Fibroblast of peridontal ligament (primary cell): Measurements from ENCODE around the gene TTC29.

Experiments used
- DNase-seq: peaks from one replicate; pipeline ENCODE4 v3.0.0-alpha.2; 2010; ENCODE audit errors: extremely low read depth

The TTC29 gene

DNA sequence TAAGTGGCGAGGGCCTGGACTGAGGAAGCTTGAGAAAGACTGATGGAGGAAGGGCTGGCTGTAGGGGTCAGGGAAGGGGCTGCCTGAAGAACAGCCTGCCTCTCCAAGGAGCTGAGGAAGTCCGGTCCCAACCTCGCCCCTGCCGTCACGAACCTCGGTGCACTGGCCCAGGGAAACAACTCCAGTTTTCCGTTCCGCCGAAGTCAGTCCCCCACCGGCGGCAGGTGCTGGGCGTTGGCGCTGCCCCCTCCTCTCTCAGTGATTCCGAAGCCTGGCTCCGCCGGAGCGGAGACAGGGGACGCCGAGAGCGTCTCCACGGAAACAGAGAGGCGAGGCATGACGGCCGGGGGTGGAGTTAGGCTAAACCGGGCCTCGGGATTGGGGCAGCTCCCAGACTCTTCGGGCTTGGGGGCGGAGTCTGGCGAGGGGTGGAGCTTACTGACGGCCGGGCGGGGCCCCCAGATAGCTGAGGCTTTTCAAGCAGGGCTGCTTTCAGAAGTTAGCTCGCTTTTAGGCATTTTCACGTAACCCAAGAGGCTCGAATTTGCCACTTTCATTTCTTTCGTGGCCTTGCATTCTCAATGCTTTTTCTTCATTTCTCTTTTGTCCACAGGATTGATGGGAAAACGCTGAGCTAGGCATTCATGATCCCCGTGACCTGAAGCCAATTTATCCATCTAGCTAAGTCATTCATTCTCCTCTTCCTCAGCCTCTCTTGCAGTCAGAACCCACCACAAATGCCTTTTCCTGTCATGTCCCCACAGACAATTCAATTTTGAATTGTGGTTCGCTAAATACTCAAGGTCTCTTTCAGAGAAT is at the start of gene TTC29:
TSS of gene TTC29 (minus strand) at position 309 of the 819 bp plus-strand sequence. CDS start 5,969 bp downstream, outside the sequence.
- DNase-seq = peak; percentile 70

GRCh38 chr4:146981651-146982050 is 36.0 kb upstream of the TTC29 start:
- DNase-seq = no peak

DNA sequence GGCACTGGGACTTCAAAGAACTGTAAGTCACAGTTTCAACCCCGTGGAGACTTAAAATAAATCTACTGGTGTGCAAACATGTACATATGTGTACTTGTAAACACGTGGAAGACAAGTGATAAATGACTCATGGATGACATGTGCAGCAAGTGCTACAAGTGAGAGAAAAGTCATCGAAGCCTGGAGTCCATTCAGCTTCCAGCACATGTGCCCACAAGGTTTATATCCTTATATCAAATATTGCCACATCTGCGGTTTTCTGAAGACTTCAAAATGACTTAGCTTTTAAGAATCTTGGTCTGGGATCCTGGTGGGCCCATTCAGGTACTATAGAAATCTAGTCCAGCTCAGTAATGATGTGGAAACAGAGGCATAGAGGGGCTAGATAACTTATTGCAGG is 33.0 kb upstream of the TTC29 start:
- no peak for DNase-seq

DNA sequence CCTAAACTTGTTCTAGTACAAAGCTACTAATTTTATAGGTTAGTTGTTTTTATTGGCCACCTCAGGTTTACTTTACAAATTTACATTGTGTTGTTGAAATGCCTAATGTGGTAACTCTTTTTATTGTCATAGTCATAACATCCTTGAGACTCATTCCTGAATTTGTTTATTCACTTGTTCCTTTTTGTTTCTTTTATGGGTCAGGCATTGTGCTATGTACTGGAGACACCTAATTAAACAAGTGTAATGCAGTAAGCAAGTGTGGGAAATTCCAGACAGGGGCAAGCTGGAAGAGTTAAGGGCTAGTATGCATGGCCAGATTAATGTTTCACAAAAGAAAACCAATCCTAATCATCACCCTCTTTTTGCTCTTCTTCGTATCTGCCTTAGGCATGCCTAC is 30.5 kb upstream of the TTC29 start:
- no peak for DNase-seq

GRCh38 chr4:146975527-146975926 is 29.9 kb upstream of the TTC29 start:
- DNase-seq = no peak

DNA sequence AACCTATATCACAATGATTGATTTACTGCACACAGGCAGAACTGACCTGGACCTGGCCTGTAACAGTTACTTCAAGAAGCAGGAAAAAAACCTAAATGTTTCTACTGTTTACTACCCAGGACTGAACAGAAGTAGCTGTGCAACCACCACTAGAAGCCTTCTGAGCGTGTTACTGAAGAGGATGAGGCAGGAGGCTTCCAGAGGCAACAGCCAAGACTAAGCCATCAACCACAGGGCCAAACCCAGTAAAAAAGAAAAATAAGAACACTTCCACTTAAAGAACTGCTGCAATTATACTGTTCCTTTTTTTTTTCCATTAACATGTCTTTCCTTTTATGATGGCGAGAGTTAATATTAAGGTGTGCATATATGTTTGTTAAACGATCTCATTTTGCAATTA is 29.4 kb upstream of the TTC29 start:
- no peak for DNase-seq

DNA sequence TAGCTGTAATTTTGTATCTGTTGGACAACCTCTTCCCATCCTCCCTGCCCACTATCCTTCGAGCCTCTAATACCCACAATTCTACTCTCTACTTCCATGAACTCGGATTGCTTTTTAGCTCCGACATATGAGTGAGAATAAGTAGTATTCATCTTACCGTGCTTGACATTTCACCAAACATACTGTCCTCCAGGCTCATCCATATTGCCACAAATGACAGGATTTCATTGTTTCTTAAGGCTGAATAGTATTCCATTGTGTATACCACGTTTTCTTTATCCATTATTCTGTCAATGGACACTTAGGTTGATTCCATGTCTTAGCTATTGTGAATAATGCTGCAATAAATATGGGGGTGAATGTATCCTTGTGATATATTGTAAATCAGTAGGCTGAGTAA is 26.4 kb upstream of the TTC29 start:
- DNase-seq = no peak

- DNase-seq = no peak
These were observed 23.5 kb upstream of the TTC29 start for GRCh38 chr4:146969126-146969525.

GRCh38 chr4:146960634-146961033 is 15.0 kb upstream of the TTC29 start:
- DNase-seq = no peak

GRCh38 chr4:146959692-146960091 is 14.0 kb upstream of the TTC29 start:
- peak; percentile 23 for DNase-seq

DNA sequence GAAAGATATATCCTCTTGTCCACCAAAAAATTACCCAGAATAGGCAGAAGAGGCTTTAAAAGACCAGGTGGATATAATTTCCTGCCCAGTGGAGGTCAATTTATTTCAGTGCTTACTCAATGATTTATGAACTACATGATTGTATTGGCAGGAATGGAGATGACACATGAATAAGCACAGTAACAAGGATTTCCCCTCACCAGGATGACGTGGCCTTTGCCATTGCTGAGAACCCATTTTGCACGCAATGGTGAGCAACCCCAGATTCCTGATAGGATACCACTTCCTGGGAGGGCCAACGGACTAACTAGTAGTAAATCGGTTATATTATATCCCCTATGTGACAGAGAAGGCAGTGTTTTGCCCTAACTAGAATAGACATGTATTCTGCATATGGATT is 11.6 kb upstream of the TTC29 start:
- peak; percentile 84 for DNase-seq

DNA sequence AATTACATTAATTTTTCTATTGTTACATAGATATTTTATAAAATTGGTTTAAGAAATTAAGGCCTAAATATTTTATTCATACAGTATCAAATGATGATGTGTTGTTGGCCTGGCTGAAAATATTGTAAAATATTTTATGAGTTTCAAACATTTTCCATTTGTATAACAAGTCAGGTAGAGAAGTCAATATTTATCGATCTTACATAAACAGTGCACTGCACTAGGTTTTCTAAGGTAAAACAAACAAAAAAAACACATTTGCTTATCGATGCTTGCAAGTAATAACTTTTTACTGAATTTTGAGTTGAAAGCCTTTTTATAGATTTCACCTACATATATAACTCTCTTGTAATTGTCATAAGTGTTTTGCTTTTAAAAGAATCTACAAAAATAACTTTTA is 7.2 kb upstream of the TTC29 start:
- DNase-seq = no peak

GRCh38 chr4:146949559-146949958 is 3.9 kb upstream of the TTC29 start:
- DNase-seq = no peak

DNA sequence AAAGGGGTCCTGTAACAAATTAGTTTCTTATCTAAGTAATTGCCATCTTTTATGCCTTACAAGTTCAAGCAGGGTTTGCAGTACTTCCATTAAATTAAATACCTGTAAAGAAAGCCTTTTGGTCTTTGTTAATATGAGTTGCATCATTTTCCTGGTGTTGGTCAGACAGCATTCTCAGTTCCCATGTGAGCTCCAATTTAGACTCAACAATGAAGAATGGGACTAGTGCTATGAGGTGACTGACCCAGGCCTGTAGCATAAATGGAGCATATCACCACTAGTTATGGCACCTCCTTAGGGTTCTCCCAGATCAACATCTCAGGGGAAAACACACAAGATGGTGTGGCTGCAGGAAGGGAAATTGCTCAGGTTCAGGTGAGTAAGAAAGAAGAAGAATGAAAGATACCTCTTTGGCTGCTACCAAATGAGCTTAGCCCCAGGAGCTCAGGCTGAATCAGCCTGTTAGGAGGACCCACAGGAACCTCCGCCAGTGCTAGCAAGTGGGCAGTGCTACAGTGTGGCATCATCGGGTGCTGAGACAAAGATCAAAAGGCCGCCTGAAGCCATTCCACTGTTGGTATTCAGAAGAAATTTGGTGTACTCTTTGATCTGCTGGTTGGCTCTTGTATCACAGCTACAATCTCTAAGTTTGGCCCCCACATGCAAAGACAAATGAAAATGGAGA is 1.8 kb downstream of the TTC29 start:
- DNase-seq = no peak

- DNase-seq = no peak
These were observed 13.5 kb downstream of the TTC29 start for GRCh38 chr4:146932116-146932515.

DNA sequence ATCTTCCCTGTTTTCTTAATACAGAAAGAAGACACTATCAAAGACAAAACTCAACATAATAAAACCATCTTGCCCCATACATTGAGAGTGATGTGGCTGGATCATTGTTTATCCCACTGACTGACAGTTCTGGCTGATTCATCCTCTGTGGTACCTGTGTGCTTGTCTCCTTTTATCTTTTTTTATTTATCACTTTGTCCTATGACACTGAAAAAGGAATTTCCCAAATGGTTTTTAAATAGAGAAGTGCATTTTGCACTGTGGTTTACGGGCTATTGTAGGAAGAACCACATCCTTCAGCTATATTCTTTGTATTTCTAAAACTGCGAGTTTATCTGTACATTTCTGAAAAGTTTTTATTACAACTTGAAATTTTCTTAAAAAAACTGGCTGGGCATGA is 15.0 kb downstream of the TTC29 start:
- no peak for DNase-seq

DNA sequence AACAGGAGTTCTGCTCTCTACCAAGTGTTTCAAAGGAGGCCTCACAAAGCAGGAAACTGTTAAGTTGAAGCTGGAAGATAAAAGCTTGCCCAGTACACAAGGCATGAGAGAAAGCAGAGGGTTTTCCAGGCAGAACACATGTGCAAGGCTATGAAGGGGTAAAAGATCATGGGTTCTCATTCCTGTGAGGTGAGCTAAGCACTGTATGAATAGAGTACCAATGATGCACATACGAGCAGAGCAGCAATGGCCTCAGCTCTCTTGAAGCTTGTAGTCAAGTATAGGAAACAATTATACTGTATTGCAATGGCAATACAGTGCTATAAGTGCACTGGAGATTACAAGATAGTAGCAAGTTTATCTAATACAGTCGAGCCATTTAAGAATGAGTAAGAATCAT is 18.0 kb downstream of the TTC29 start:
- no peak for DNase-seq

DNA sequence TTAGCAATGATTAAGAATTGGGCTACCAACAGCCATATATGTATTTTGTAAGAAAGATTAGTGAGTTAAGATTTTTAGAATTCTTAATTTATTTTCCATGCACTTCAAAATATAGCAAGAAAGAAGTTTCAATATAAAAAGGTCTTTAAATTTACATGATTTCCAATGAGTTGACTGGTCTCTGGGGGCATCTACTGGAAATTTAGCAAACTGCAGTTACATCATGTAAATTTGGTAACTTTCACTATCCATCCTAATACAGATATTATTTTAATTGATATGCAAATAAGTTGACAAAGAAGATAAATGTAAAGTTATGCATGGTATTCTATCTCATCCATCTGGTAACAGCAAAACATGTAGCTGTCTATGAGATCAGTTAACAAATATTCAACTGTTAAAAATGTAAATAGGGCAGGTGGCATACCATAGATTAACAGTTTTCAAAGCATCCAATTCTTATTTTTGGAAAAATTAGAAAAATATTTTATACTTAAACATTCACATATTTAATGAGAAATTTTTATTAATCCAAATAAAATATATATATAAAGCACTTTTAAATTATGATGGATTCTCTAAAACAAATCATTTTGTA is 29.1 kb downstream of the TTC29 start:
- peak; percentile 75 for DNase-seq

DNA sequence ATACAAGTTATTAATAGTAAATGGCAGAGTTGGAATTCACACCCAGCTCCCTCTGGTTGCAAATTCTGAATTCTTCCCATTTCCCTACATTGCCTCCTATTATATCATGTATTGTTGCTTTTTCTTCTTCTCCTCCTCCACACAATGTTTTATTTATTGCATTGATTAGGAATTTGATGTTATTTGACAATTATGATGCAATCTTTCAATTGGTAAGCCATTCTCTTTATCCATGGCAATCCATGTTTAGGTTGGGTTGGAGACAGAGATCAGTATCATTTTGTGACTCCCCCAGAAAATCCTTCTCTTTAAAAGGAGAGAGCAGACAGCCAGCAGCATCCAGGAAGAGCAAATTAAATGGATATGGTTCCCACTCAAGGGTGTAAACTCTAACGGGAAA is 30.5 kb downstream of the TTC29 start:
- DNase-seq = no peak

- DNase-seq = no peak
These were observed 45.4 kb downstream of the TTC29 start for GRCh38 chr4:146900295-146900694.

GRCh38 chr4:146890301-146890700 is 55.4 kb downstream of the TTC29 start:
- no peak for DNase-seq

- no peak for DNase-seq
These were observed 62.6 kb downstream of the TTC29 start for GRCh38 chr4:146883070-146883469.

DNA sequence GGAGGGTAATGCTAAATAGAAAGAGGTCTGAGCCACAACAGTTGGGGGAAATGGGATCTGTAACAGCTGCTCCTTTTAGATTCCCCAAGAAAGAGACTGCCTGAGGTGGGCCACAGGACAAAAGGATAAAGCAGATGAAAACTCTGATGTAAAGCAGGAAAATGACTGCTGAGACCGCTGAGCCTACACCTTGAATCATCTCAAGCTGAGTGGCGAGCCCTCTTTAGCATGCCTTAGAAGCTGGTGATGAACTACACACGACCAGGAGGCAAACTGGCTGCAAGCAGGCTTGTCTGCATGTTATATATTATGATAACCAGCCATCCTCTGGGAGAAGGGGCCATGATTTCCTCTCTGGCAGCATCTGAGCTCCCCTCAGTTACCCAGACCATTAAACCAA is 88.4 kb downstream of the TTC29 start:
- no peak for DNase-seq
